ENCODE data around the gene KRT2.

KRT2 gene

DNA sequence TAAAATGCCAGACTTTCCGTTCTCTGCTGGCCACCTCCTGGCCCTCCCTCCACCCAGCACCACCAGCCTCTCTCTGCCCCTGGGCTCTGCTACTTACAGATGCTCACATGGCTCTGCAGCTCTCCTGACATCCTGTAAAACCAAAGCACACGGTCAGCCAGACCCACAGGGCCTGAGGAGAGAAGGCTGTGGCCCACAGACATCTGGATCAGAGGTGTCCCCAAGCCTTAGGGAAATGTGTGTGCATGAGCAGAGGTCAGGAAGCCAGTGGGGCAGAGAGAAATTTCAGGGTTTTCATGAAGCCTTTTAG, 39.8 kb upstream of the KRT2 start:
- Histone ChIP-seq H3K36me3 (ENCODE audit: control insufficient read depth in 2 of 2, insufficient read depth in 1 of 2, low read length in 2 of 2) (no peaks in the 10 kb centered on the region), H3K27ac (ENCODE audit: extremely low read depth, low read depth, low read length) (no peak overlapping the region), H3K4me3 (ENCODE audit: low read depth, low read length) (no peak overlapping the region), H3K9me3 (ENCODE audit: control insufficient read depth, insufficient read depth, low read depth, low read length) (no peaks in the 10 kb centered on the region), H3K4me1 (ENCODE audit: control insufficient read depth, insufficient read depth, low read length) (no peaks in the 10 kb centered on the region)
- POLR2A ChIA-PET = no interaction called here
- CTCF ChIA-PET = interaction anchor here (0.6 to 0.9 kb wide), 2 partner anchors 48 to 320 kb away, joined by 3 read pairs; no protein-coding TSS in a partner anchor
- no peak for TF ChIP-seq PBX3 (CRISPR knock-in tag; IDR thresholded peaks at IDR 0.05)

DNA sequence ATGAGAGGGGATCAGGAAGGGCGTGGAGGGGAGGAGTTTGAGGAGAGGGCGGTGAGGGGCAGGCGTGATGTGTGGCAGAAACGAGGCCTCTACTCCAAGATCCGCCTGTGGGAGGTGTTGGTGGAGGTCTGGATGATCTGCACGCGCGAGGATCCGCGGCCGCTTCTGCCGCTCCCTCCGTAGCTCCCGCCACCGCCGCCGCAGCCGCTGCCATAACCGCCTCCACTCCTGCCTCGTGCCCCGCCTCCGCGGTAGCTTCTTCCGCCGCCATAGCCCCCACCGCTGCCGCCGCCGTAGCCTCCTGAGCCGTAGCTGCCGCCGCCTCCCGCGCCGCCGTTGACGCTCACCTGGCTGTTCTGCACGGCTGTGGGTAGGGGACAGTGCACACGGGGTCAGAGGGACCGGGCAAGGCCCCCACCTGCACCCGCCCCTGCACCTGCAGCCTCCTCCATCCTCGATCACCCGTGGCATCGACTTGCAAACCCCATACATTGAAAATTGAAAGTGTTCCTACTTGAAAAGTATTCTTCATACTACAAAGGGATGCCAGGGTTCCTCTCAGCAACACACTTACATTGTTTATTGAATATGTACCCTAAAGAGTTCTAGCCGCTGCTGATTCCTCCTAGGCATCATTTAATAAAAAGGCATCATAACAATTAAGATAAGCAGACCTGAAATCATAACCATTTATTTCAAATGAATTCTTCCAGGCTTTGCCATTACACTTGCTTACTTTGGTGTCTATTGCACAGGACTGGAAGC, 39.2 kb upstream of the KRT2 start:
- Histone ChIP-seq H3K9me3 (ENCODE audit: control insufficient read depth, insufficient read depth, low read depth, low read length) (no peaks in the 10 kb centered on the region), H3K36me3 (ENCODE audit: control insufficient read depth in 2 of 2, insufficient read depth in 1 of 2, low read length in 2 of 2) (no peaks in the 10 kb centered on the region), H3K4me3 (ENCODE audit: low read depth, low read length) (no peak overlapping the region), H3K4me1 (ENCODE audit: control insufficient read depth, insufficient read depth, low read length) (no peaks in the 10 kb centered on the region), H3K27ac (ENCODE audit: extremely low read depth, low read depth, low read length) (no peak overlapping the region)
- ChIA-PET POLR2A (no interaction called here), CTCF (interaction anchor here (0.6 to 1.1 kb wide), 4 partner anchors 25 to 319 kb away, joined by 3 to 6 read pairs (median 4); no protein-coding TSS in a partner anchor)
- TF ChIP-seq ZNF211 (tag by site-specific recombination; IDR thresholded peaks at IDR 0.05; ENCODE audit: low read depth) (no peak), ZNF121 (tag by site-specific recombination; IDR thresholded peaks at IDR 0.05) (no peak), ZFHX2 (tag by site-specific recombination; conservative IDR thresholded peaks at IDR 0.05) (peak; percentile 98), ZNF174 (tag by site-specific recombination; IDR thresholded peaks at IDR 0.05) (no peak), ZEB2 (tag by site-specific recombination; IDR thresholded peaks at IDR 0.05) (0 out of 2 replicates have a peak, but pooled peaks have one; percentile 11), ZNF391 (tag by site-specific recombination; IDR thresholded peaks at IDR 0.05; ENCODE audit: borderline replicate concordance, low read depth) (no peak), SCRT1 (tag by site-specific recombination; IDR thresholded peaks at IDR 0.05; ENCODE audit: borderline replicate concordance) (no peak), KLF9 (tag by site-specific recombination; IDR thresholded peaks at IDR 0.05; ENCODE audit: low read depth) (no peak), KLF1 (tag by site-specific recombination; IDR thresholded peaks at IDR 0.05) (peak; percentile 84), ZBTB26 (tag by site-specific recombination; optimal IDR thresholded peaks at IDR 0.05) (peak; percentile 44), ZNF555 (tag by site-specific recombination; conservative IDR thresholded peaks at IDR 0.05) (no peak), ZNF138 (tag by site-specific recombination; IDR thresholded peaks at IDR 0.05; ENCODE audit: borderline replicate concordance) (no peak), OSR2 (tag by site-specific recombination; IDR thresholded peaks at IDR 0.05) (peak; percentile 50; the same call in 1 of the 2 replicates), ZNF560 (tag by site-specific recombination; IDR thresholded peaks at IDR 0.05; ENCODE audit: borderline replicate concordance) (no peak), ZNF398 (tag by site-specific recombination; IDR thresholded peaks at IDR 0.05) (peak; percentile 85), GLIS1 (tag by site-specific recombination; IDR thresholded peaks at IDR 0.05) (peak; percentile 59), MYNN (tag by site-specific recombination; IDR thresholded peaks at IDR 0.05; ENCODE audit: borderline replicate concordance) (0 out of 2 replicates have a peak, but pooled peaks have one; percentile 22), SP2 (tag by site-specific recombination; IDR thresholded peaks at IDR 0.05) (peak; percentile 52), KLF10 (tag by site-specific recombination; IDR thresholded peaks at IDR 0.05) (no peak), ZNF600 (tag by site-specific recombination; IDR thresholded peaks at IDR 0.05) (peak; percentile 82), ZNF24 (tag by site-specific recombination; IDR thresholded peaks at IDR 0.05) (no peak)
- TF ChIP-seq, protein P1, sequence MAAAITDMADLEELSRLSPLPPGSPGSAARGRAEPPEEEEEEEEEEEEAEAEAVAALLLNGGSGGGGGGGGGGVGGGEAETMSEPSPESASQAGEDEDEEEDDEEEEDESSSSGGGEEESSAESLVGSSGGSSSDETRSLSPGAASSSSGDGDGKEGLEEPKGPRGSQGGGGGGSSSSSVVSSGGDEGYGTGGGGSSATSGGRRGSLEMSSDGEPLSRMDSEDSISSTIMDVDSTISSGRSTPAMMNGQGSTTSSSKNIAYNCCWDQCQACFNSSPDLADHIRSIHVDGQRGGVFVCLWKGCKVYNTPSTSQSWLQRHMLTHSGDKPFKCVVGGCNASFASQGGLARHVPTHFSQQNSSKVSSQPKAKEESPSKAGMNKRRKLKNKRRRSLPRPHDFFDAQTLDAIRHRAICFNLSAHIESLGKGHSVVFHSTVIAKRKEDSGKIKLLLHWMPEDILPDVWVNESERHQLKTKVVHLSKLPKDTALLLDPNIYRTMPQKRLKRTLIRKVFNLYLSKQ (tag by site-specific recombination; IDR thresholded peaks at IDR 0.05; ENCODE audit: borderline replicate concordance) = no peak
- TF ChIP-seq, protein P2, sequence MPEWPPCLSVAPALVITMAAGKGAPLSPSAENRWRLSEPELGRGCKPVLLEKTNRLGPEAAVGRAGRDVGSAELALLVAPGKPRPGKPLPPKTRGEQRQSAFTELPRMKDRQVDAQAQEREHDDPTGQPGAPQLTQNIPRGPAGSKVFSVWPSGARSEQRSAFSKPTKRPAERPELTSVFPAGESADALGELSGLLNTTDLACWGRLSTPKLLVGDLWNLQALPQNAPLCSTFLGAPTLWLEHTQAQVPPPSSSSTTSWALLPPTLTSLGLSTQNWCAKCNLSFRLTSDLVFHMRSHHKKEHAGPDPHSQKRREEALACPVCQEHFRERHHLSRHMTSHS (tag by site-specific recombination; IDR thresholded peaks at IDR 0.05) = no peak
- TF ChIP-seq, protein P3, sequence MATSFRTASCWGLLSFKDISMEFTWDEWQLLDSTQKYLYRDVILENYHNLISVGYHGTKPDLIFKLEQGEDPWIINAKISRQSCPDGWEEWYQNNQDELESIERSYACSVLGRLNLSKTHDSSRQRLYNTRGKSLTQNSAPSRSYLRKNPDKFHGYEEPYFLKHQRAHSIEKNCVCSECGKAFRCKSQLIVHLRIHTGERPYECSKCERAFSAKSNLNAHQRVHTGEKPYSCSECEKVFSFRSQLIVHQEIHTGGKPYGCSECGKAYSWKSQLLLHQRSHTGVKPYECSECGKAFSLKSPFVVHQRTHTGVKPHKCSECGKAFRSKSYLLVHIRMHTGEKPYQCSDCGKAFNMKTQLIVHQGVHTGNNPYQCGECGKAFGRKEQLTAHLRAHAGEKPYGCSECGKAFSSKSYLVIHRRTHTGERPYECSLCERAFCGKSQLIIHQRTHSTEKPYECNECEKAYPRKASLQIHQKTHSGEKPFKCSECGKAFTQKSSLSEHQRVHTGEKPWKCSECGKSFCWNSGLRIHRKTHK (tag by site-specific recombination; IDR thresholded peaks at IDR 0.05) = no peak
